HT1080 (cell line): ENCODE measurements around the gene COPE. TPM values are rescaled to one million over a fixed set of nuclear protein-coding genes. Genes with fewer than 3 reads are reported as not detected.
A peak's percentile ranks its signal among the peaks of the same experiment; 100 is the strongest.

Experiments
- DNase-seq: peaks from one replicate; pipeline ENCODE4 v3.0.0-alpha.2; 2015; ENCODE audit warnings: low read depth
- total RNA-seq: library from RNA; depleted of rRNA; stranded (reverse); fragments of >200 nt; shearing (Covaris generic); gene quantifications from 2 replicates; pipeline ENCODE4 v1.2.3, GENCODE V29; 2014

COPE gene
- total RNA-seq, 1 experiment from 2014 or later, result 410 TPM

GRCh38 chr19:18895038-18895823 lies 24.0 kb downstream of the COPE start:
- peak; percentile 42 for DNase-seq

- DNase-seq, result no peak
Observed at GRCh38 chr19:18894254-18895037, 24.7 kb downstream of the COPE start.

GRCh38 chr19:18893587-18894253 lies 25.5 kb downstream of the COPE start:
- DNase-seq, result no peak

GRCh38 chr19:18889949-18890745 lies 29.0 kb downstream of the COPE start:
- DNase-seq, result no peak

- DNase-seq, result no peak
Observed at GRCh38 chr19:18886972-18887371, 32.2 kb downstream of the COPE start.

- no peak for DNase-seq
Observed at GRCh38 chr19:18883526-18884304, 35.5 kb downstream of the COPE start.

GRCh38 chr19:18881491-18881890 lies 37.7 kb downstream of the COPE start:
- DNase-seq, result no peak

GRCh38 chr19:18879579-18880373 lies 39.4 kb downstream of the COPE start:
- DNase-seq, result no peak

- DNase-seq, result no peak
Observed at GRCh38 chr19:18878858-18879578, 40.2 kb downstream of the COPE start.

- DNase-seq, result no peak
Observed at GRCh38 chr19:18878058-18878797, 41.0 kb downstream of the COPE start.

GRCh38 chr19:18876865-18877264 lies 42.3 kb downstream of the COPE start:
- no peak for DNase-seq

- no peak for DNase-seq
Observed at GRCh38 chr19:18875726-18876125, 43.5 kb downstream of the COPE start.

- DNase-seq, result no peak
Observed at GRCh38 chr19:18871543-18871942, 47.6 kb downstream of the COPE start.

GRCh38 chr19:18870531-18871172 lies 48.5 kb downstream of the COPE start:
- DNase-seq, result no peak

GRCh38 chr19:18869781-18870530 lies 49.2 kb downstream of the COPE start:
- no peak for DNase-seq

- DNase-seq, result no peak
Observed at GRCh38 chr19:18869023-18869618, 50.1 kb downstream of the COPE start.
